Activated CD4-positive, CD25-positive, alpha-beta regulatory T cell treated with anti-CD3 and anti-CD28 coated beads, Interleukin-2, amount 50 U/mL, for 16 hours (primary cell): Measurements from ENCODE around the gene GPATCH1.

ENCODE experiments used
- DNase-seq: peaks from one replicate; pipeline ENCODE4 v3.0.0-alpha.2; 2020; ENCODE audit warnings: low read depth, low spot score

Gene GPATCH1

DNA sequence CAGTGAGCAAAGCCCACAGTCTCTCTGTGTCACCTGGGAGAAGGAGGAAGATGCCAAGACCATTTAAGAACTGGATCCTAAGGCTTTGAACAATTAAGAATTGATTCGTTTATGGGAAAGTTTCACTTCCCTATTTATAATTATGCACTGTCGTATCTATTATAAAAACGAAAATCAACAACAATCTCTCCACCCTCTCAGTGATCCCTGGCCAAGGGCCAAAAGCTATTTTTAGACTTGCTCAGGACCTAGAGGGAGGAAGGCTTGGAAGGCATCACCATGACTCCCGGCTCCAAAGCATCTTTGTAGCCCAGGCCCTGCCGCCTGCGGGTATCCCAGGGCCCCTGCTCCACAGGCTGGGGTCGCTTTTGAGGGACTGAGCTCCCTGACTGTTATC is 17.6 kb upstream of the GPATCH1 start:
- DNase-seq, result no peak

DNA sequence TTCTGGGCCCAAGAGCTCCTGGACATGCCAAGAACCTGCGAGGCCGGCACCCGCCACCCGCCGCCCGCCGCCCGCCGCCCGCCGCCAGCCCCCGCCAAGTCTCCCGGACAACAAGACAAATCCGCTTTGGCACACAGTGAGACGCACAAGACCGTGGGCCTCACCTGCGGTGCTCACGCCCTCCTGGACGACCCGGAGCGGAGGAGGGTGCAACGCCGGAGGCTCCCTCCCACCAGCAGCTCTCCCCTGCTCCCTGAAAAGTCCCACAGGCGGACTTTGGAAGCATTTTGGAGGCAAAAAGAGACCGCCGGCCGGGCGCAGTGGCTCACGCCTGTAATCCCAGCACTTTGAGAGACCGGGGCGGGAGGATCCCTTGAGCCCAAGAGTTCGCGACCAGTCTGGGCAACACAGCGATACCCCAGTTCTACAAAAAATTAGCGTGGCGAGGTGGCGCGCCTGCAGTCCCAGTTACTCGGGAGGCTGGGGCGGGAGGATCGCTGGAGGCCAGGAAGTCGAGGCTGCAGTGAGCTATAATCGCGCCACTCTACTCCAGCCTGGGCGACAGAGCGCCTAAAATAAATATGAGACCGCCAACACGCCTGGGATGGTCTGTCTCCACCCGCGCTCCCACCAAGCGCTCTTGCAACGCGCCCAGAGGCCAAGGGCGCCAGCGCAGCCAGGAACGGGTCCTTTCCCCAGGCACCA is 17.1 kb upstream of the GPATCH1 start:
- DNase-seq, result no peak

- DNase-seq, result no peak
Measured at GRCh38 chr19:33064458-33064791, 16.6 kb upstream of the GPATCH1 start.

GRCh38 chr19:33064792-33065550 is 16.0 kb upstream of the GPATCH1 start, which contains the start of gene RHPN2:
Gene RHPN2, minus strand, starts transcription at chr19:33064888. Its CDS starts 36 bp downstream, at chr19:33064852.
- DNase-seq, result peak; percentile 1

- DNase-seq, result no peak
Measured at GRCh38 chr19:33066543-33066942, 14.4 kb upstream of the GPATCH1 start.

GRCh38 chr19:33067121-33067520 is 13.9 kb upstream of the GPATCH1 start:
- no peak for DNase-seq

- DNase-seq, result no peak
Measured at GRCh38 chr19:33071887-33072286, 9.1 kb upstream of the GPATCH1 start.

DNA sequence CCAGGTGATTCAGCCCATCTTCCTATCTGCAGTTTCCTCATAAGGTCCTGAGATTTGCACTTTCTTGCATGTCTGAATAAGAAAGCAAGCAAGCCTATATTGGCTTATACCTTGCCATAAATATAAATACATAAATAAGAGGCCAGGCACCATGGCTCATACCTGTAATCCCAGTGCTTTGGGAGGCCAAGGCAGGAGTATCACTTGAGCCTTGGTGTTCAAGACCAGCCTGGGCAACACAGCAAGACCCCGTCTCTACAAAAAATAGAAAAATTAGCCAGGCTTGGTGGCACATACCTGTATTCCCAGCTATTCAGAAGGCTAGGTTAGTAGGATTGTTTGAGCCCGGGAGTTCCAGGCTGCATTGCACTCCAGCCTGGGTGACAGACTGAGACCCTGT is 5.5 kb upstream of the GPATCH1 start:
- no peak for DNase-seq

DNA sequence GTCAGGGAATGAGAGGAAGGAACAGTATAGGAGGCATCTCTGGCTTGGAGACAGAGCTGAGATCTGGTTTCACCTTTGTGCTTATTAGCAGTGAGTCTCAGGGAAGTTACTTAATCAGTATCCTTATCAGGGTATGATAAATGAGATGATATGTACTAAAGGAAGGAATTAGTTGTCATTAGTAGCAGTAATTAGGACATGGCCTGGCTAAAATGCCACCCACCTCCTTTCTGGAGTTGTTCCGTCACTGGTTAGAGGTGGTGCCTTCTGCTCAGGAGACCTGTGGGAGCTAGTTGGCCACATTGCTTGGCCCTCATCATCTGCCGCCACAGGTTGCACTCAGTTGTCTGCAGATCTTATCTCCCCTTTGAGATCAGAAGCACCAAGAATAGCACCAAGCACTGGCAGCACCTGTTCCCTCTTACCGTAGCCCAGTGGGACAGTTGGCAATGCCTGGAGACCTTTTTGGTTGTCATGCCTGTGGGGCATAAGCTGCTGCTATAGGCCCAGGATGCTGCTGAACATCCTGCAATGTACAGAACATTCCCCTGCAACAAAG is 4.7 kb downstream of the GPATCH1 start:
- DNase-seq, result no peak

- no peak for DNase-seq
Measured at GRCh38 chr19:33086955-33087354, 6.0 kb downstream of the GPATCH1 start.

DNA sequence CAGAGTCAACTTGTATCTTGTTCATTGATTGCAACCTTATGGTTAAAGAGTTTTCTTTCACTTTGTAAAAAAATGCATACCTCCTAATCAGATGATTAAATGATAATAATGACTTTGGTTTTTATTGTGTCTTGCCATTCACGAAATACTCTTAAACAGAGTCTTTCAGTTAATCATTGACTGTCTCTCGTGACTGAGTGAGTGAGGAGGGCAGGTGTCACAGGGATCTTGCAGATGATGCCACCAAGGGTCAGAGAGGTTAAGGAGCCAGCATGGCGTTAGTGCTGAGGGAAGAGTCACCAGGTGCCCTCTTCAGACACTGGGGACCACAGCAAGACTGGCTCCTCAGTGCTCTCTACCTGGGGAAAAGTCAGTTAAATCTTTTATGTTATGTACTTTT is 8.0 kb downstream of the GPATCH1 start:
- DNase-seq, result no peak

DNA sequence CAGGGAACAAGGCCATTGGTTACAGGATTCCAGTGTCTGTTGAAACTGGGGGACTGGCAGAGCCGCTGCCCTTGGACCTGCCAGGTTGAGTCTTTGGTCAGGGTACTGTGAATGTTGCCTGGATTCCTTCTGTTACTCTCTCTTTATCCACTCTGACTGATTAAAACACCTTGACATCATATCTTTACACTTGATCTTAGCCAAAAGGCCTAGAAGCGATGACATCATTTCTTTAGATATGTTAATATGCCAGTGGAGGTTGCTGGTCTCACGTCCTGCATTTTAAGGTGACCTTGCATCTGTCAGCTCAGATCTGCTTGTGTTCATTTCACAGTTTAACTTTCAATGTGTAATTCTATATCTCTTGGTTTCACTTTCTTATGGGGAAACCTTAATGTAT is 9.2 kb downstream of the GPATCH1 start:
- DNase-seq, result no peak

GRCh38 chr19:33093420-33094210 is 12.6 kb downstream of the GPATCH1 start:
- DNase-seq, result no peak

GRCh38 chr19:33094436-33095067 is 13.6 kb downstream of the GPATCH1 start:
- no peak for DNase-seq

DNA sequence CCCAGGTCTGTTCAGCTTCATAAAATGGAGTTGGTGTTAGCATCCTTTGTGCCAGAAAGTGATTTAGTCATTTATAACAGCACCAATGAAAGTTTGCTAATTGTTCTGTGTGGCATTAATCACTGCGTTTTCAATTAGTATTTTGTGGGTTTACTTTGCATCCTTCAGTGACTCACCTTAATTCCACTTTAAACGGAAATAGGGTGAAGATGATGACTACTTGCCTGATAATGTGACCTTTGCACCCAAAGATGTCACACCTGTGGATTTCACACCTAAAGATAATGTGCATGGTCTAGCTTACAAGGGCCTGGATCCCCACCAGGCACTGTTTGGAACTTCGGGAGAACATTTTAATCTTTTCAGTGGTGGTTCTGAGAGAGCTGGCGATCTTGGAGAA is 15.0 kb downstream of the GPATCH1 start:
- no peak for DNase-seq

DNA sequence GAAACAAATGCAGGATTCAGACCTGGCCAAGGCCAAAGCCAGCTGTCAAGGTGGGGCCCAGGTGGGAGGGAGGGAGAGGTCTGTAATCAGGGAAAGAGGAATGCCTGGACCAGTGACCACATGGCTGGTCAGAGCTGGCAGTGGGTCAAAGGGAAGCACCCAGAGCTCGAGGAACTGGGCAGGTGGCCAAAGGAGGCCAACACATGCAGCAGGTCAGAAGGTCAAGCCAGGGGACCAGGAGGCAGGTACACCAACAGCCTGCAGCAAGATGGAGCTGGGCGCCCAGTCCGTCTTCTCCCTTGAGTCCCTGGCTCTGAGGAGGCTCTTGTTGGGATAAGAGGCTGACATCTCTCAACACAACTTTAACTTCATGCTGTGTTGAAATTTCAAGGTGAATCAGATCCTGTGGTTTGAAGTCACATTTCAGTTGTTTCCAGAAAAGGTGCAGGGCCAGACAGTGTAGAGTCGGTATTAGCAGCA is 17.1 kb downstream of the GPATCH1 start:
- DNase-seq, result no peak

GRCh38 chr19:33100894-33101644 is 20.1 kb downstream of the GPATCH1 start:
- DNase-seq, result no peak

DNA sequence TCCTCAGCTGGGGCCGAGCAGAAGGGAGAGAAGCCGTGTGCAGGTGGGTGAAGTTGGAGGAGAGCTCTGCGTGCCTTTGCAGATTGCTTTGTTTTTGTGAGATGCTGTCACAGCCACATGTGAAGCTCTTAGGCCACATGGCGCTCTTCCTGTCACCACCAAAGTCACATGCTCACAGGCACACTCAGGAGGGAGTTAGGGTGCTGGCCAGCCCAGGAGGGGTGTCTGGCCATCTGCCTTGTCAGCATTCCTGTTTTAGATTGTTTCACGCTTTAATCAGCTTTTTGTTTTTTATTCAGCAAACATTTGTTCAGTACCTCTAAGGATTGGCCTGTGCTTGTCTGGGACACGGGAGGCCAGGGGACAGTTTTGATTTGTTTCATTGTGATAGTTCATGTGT is 21.9 kb downstream of the GPATCH1 start:
- DNase-seq, result no peak

- no peak for DNase-seq
Measured at GRCh38 chr19:33108161-33108560, 27.2 kb downstream of the GPATCH1 start.

- no peak for DNase-seq
Measured at GRCh38 chr19:33110137-33110910, 29.3 kb downstream of the GPATCH1 start.
